GM12878 (cell line): ENCODE data around the gene PCSK6. TPM values are rescaled to one million over a fixed set of nuclear protein-coding genes. Genes with fewer than 3 reads are reported as not detected.

Experiments used
- ATAC-seq: fragments of 200-7000 bp; cut with Tn5 transposase; 3 replicates; pipeline ENCODE4 v1.9.1; 2020; ENCODE audit warnings: mild to moderate bottlenecking, moderate library complexity
- BruUV-seq: library from RNA; stranded (reverse); fragments of 400-500 nt; replicated peaks from 2 replicates; lab custom pipeline; 2021; lab: Mats Ljungman, UMichigan
- CTCF ChIA-PET: fragments of 300-600 bp; sonication (Branson Sonifier 250); formaldehyde crosslinking; extraction: SDS; loops from one replicate; lab custom pipeline; 2021; ENCODE audit warnings: inconsistent platforms; lab: Yijun Ruan, JAX
- POLR2A ChIA-PET: fragments of 350-600 bp; formaldehyde crosslinking; extraction: SDS; loops from one replicate; lab custom pipeline; 2021; ENCODE audit warnings: inconsistent platforms; lab: Charles Lee
- RAD21 ChIA-PET: fragments of 300-600 bp; sonication (Branson Sonifier 250); formaldehyde crosslinking; loops from one replicate; lab custom pipeline; 2023; ENCODE audit warnings: antibody characterized with exemption; ENCODE audit not compliant: unreplicated experiment; lab: Charles Lee
- SMC1A ChIA-PET: fragments of 300-600 bp; sonication (Branson Sonifier 250); formaldehyde crosslinking; loops from one replicate; lab custom pipeline; 2023; ENCODE audit not compliant: unreplicated experiment, uncharacterized antibody; lab: Charles Lee
- DNase-seq: peaks from one replicate; pipeline ENCODE4 v3.0.0-alpha.2; 2011; ENCODE audit warnings: low read depth, low spot score
- FAIRE-seq: peaks from 3 replicates; lab custom pipeline; 2011; peaks lifted over from hg19 to GRCh38; lab: Jason Lieb, UNC
- H2AFZ ChIP-seq: 2 replicates; pipeline ENCODE4 v1.6.0; 2011; ENCODE audit warnings: low read depth, low read length, control low read depth; ENCODE audit not compliant: control insufficient read depth
- H3K27ac ChIP-seq: 2 replicates; pipeline ENCODE4 v1.5.1; 2011; ENCODE audit warnings: control low read depth; ENCODE audit not compliant: control insufficient read depth, insufficient read depth
- H3K27me3 ChIP-seq, 2 experiments: replicated peaks in 1 of 2; 2 replicates each; pipeline versions ENCODE4 v1.6.0 to v1.6.1; 2011; ENCODE audit warnings: low read length in 1 of 2; ENCODE audit not compliant: control insufficient read depth in 2 of 2, insufficient read depth in 2 of 2
- H3K36me3 ChIP-seq, 2 experiments: 2 replicates each; pipeline ENCODE4 v1.5.1; 2011; ENCODE audit warnings: low read length in 1 of 2; ENCODE audit not compliant: control insufficient read depth in 2 of 2, insufficient read depth in 2 of 2
- H3K4me1 ChIP-seq: 2 replicates; pipeline ENCODE4 v1.6.1; 2011; ENCODE audit warnings: mild to moderate bottlenecking, low read length, moderate library complexity, mixed read lengths; ENCODE audit not compliant: control insufficient read depth, insufficient read depth
- H3K4me2 ChIP-seq: 2 replicates; pipeline ENCODE4 v1.6.0; 2011; ENCODE audit warnings: control low read depth; ENCODE audit not compliant: control insufficient read depth, insufficient read depth
- H3K4me3 ChIP-seq: fragments of 200-600 bp; sonication (generic); 2 replicates; pipeline ENCODE4 v1.5.1; 2016
- H3K79me2 ChIP-seq: 2 replicates; pipeline ENCODE4 v1.6.0; 2011; ENCODE audit warnings: low read length; ENCODE audit not compliant: control insufficient read depth, insufficient read depth
- H3K9ac ChIP-seq: 2 replicates; pipeline ENCODE4 v1.8.0; 2011; ENCODE audit warnings: low read length, control low read depth, mixed read lengths; ENCODE audit not compliant: control insufficient read depth, insufficient read depth
- H3K9me3 ChIP-seq: replicated peaks from 3 replicates; pipeline ENCODE4 v1.5.1; 2011; ENCODE audit warnings: mild to moderate bottlenecking, low read length; ENCODE audit not compliant: control insufficient read depth, insufficient read depth
- H4K20me1 ChIP-seq: 2 replicates; pipeline ENCODE4 v1.6.0; 2011; ENCODE audit not compliant: control insufficient read depth, insufficient read depth
- ATF7 ChIP-seq: fragments of 450-650 bp; IDR thresholded peaks from 2 replicates; pipeline ENCODE4 v1.6.1; 2016; ENCODE audit warnings: low read depth, mild to moderate bottlenecking
- CBX5 ChIP-seq: sonication (generic); IDR thresholded peaks from 2 replicates; pipeline ENCODE4 v1.6.1; 2016; ENCODE audit warnings: low read depth, moderate library complexity, mild to moderate bottlenecking, inconsistent platforms
- CREM ChIP-seq: IDR thresholded peaks from 2 replicates; pipeline ENCODE4 v1.6.1; 2014; ENCODE audit warnings: antibody characterized with exemption, low read depth
- DPF2 ChIP-seq: fragments of 450-650 bp; IDR thresholded peaks from 2 replicates; pipeline ENCODE4 v1.6.1; 2017; ENCODE audit warnings: mild to moderate bottlenecking
- EGR1 ChIP-seq, 2 experiments: IDR thresholded peaks; 1 replicate in 1 of 2; 2 replicates in 1 of 2; pipeline ENCODE4 v1.6.1; 2011 to 2012; ENCODE audit warnings: low read depth in 2 of 2, low read length in 2 of 2, borderline replicate concordance in 1 of 2, mild to moderate bottlenecking in 1 of 2, moderate library complexity in 1 of 2
- FOXM1 ChIP-seq: IDR thresholded peaks from 2 replicates; pipeline ENCODE4 v1.6.1; 2012; ENCODE audit warnings: low read depth, mild to moderate bottlenecking, inconsistent platforms, low read length, moderate library complexity
- IRF5 ChIP-seq: fragments of 450-650 bp; IDR thresholded peaks from 2 replicates; pipeline ENCODE4 v1.6.1; 2017; ENCODE audit warnings: borderline replicate concordance
- NFXL1 ChIP-seq: fragments of 450-650 bp; IDR thresholded peaks from 2 replicates; pipeline ENCODE4 v1.6.1; 2017; ENCODE audit warnings: antibody characterized with exemption, mild to moderate bottlenecking, borderline replicate concordance
- SIX5 ChIP-seq: IDR thresholded peaks from 2 replicates; pipeline ENCODE4 v1.6.1; 2011; ENCODE audit warnings: mild to moderate bottlenecking, low read depth, low read length, moderate library complexity; ENCODE audit not compliant: severe bottlenecking
- SP1 ChIP-seq: IDR thresholded peaks from one replicate; pipeline ENCODE4 v1.6.1; 2011; ENCODE audit warnings: low read depth, low read length
- SREBF1 ChIP-seq: IDR thresholded peaks from 2 replicates; pipeline ENCODE4 v1.6.1; 2012; ENCODE audit warnings: mild to moderate bottlenecking, low read length
- STAT3 ChIP-seq: IDR thresholded peaks from 2 replicates; pipeline ENCODE4 v1.6.1; 2011; ENCODE audit warnings: low read depth, low read length, improper control_type of control experiment
- USF1 ChIP-seq: IDR thresholded peaks from 2 replicates; pipeline ENCODE4 v1.6.1; 2011; ENCODE audit warnings: borderline replicate concordance, low read depth, mild to moderate bottlenecking, moderate library complexity, mixed read lengths, low read length; ENCODE audit not compliant: insufficient read depth; ENCODE audit errors: extremely low read length
- WGBS: methylation state at CpG from one replicate; pipeline ENCODE4 v1.1.6; 2016; ENCODE audit warnings: low lambda C conversion rate; ENCODE audit not compliant: insufficient replicate concordance, insufficient coverage; ENCODE audit errors: missing lambda C conversion rate; 5-methylcytosine and 5-hydroxymethylcytosine counted together
- in situ Hi-C: fragments of 300-500 bp; cut with MboI; formaldehyde crosslinking; loops from 9 replicates; pipeline ENCODE4 v1.14.3; 2018; ENCODE audit warnings: mixed read lengths
- intact Hi-C: fragments of 100-400 bp; cut with micrococcal nuclease; formaldehyde crosslinking; loops from one replicate; pipeline ENCODE4 v1.14.2; 2022; ENCODE audit not compliant: unreplicated experiment
- polyA plus RNA-seq, 11 experiments: library from polyadenylated mRNA; depleted of rRNA in 4 of 11; unstranded in 6 of 11; stranded (reverse) in 5 of 11; fragments of >200 nt; fragmentation: Nextera tagmentation in 4 of 11; fragmentation: Illumina TruSeq in 1 of 11; extraction: Ambion mirVana in 4 of 11; extraction: Trizol in 1 of 11; gene quantifications; 1 replicate in 1 of 11; 2 replicates in 10 of 11; pipeline versions ENCODE4 v1.2.1 to v1.2.3, GENCODE V29; 2011 to 2016; ENCODE audit warnings: inconsistent platforms in 2 of 11, missing spikeins in 2 of 11, low read depth in 1 of 11
- total RNA-seq, 4 experiments: library from RNA; depleted of rRNA in 3 of 4; stranded (reverse); fragments of >200 nt in 3 of 4; fragmentation: Illumina TruSeq in 1 of 4; extraction: Trizol in 1 of 4; gene quantifications; 2 replicates each; pipeline versions ENCODE4 v1.2.1 to v1.2.3, GENCODE V29; 2013 to 2021

Gene PCSK6
- total and polyA plus RNA-seq, 10 of the 15 experiments (the other 5 are each of a cell fraction or from before 2014, with no cell fraction given), result 0.19 to 0.67 (median 0.25) TPM; not detected in 4

- POLR2A ChIA-PET, result no interaction called here
- intact Hi-C loops, result no loop called here
- no peak for FAIRE-seq
- SMC1A ChIA-PET, result no interaction called here
- in situ Hi-C loops, result no loop called here
- no peaks in the 10 kb centered on the region for H3K4me1 ChIP-seq
- RAD21 ChIA-PET, result no interaction called here
- H3K4me3 ChIP-seq, result no peak overlapping the region
- CTCF ChIA-PET, result no interaction called here
- peaks cover 0 to 3% of the 10 kb centered on the region in 2 experiments; a peak in 3 of 4 replicates for H3K27me3 ChIP-seq
- DNase-seq, result no peak
- no peaks in the 10 kb centered on the region for H3K9me3 ChIP-seq
- H3K9ac ChIP-seq, result no peak overlapping the region
- no peak for TF ChIP-seq ATF7
- TF ChIP-seq STAT3, result no peak
- no peak for TF ChIP-seq SREBF1
- no peak for TF ChIP-seq USF1
- no peak for TF ChIP-seq CREM
- no peak for TF ChIP-seq CBX5
- TF ChIP-seq NFXL1, result no peak
- TF ChIP-seq FOXM1, result no peak
- H2AFZ ChIP-seq, result no peak overlapping the region
- WGBS, result 61% methylated on average over 6 of the region's 6 CpGs
- H4K20me1 ChIP-seq, result no peaks in the 10 kb centered on the region
- H3K4me2 ChIP-seq, result no peak overlapping the region
- H3K27ac ChIP-seq, result no peak overlapping the region
- BruUV-seq, result no TSS peak
- no peaks in the 10 kb centered on the region for H3K79me2 ChIP-seq
- no peak for ATAC-seq
- H3K36me3 ChIP-seq, result no peaks in the 10 kb centered on the region
Measured at GRCh38 chr15:101374326-101374725, 115.2 kb downstream of the PCSK6 start.

- DNase-seq, result no peak
- H3K27ac ChIP-seq, result no peak overlapping the region
- H4K20me1 ChIP-seq, result no peaks in the 10 kb centered on the region
- no peak for ATAC-seq
- BruUV-seq, result no TSS peak
- H3K79me2 ChIP-seq, result no peaks in the 10 kb centered on the region
- in situ Hi-C loops (no loop called here), intact Hi-C loops (no loop called here)
- H3K9ac ChIP-seq, result no peak overlapping the region
- H2AFZ ChIP-seq, result no peak overlapping the region
- TF ChIP-seq SIX5, result no peak
- no peak for TF ChIP-seq IRF5
- TF ChIP-seq DPF2, result no peak
- no peak for TF ChIP-seq EGR1 (IDR thresholded peaks at IDR 0.05; ENCODE audit: borderline replicate concordance in 1 of 2, low read depth in 2 of 2, low read length in 2 of 2)
- no peak for TF ChIP-seq SP1
- H3K9me3 ChIP-seq, result no peaks in the 10 kb centered on the region
- SMC1A ChIA-PET, result no interaction called here
- WGBS, result 1% methylated on average over 3 of the region's 3 CpGs
- no peaks in the 10 kb centered on the region for H3K4me1 ChIP-seq
- H3K36me3 ChIP-seq, result no peaks in the 10 kb centered on the region
- H3K27me3 ChIP-seq, result no peaks in the 10 kb centered on the region; a peak in 3 of 4 replicates
- no peak for FAIRE-seq
- no peak overlapping the region for H3K4me3 ChIP-seq
- CTCF ChIA-PET, result no interaction called here
- POLR2A ChIA-PET, result no interaction called here
- H3K4me2 ChIP-seq, result no peak overlapping the region
- RAD21 ChIA-PET, result no interaction called here
Measured at GRCh38 chr15:101373577-101373976, 115.9 kb downstream of the PCSK6 start.
